Measurements from ENCODE around the gene FITM1. TPM values are rescaled to one million over a fixed set of nuclear protein-coding genes. Genes with fewer than 3 reads are reported as not detected.

FITM1 gene
- total RNA-seq, 4 donors from 2014 or later = 0.78 to 1.3 TPM; not detected in 2

- 97 to 98% methylated on average over 10 of the region's 10 CpGs for WGBS, 2 donors
These were observed 24.6 kb downstream of the FITM1 start for GRCh38 chr14:24155100-24155499.

GRCh38 chr14:24156840-24157239 is 26.4 kb downstream of the FITM1 start:
- TF ChIP-seq CTCF (IDR thresholded peaks at IDR 0.05) = no peak
- no peak for TF ChIP-seq POLR2A (IDR thresholded peaks at IDR 0.05)
- no peak for TF ChIP-seq EP300 (IDR thresholded peaks at IDR 0.05)
- H3K4me1 ChIP-seq = peaks cover 0 to 13% (median 3%) of the 10 kb centered on the region in 4 donors
- H3K27me3 ChIP-seq = no peaks in the 10 kb centered on the region
- WGBS, 2 donors = 88 to 90% methylated on average over 1 of the region's 1 CpG
- no peaks in the 10 kb centered on the region for H3K9me3 ChIP-seq
- no peak overlapping the region for H3K4me3 ChIP-seq
- H3K36me3 ChIP-seq = peaks cover 8 to 86% (median 45%) of the 10 kb centered on the region in 3 donors
- DNase-seq (ENCODE audit: low spot score in 2 of 2) = no peak
- no peak overlapping the region for H3K27ac ChIP-seq

More at GRCh38 chr14:24155100-24155499, 24.6 kb downstream of the FITM1 start:
- Histone ChIP-seq H3K27ac (no peak overlapping the region), H3K36me3 (peaks cover 10 to 98% (median 57%) of the 10 kb centered on the region in 3 donors), H3K4me3 (no peak overlapping the region), H3K4me1 (peaks cover 0 to under 1% (median 0%) of the 10 kb centered on the region in 4 donors), H3K9me3 (no peaks in the 10 kb centered on the region), H3K27me3 (no peaks in the 10 kb centered on the region)
- no peak for DNase-seq (ENCODE audit: low spot score in 2 of 2)
- no peak for TF ChIP-seq EP300 (IDR thresholded peaks at IDR 0.05)
- no peak for TF ChIP-seq CTCF (IDR thresholded peaks at IDR 0.05)
- TF ChIP-seq POLR2A (IDR thresholded peaks at IDR 0.05) = no peak

- peaks cover 8 to 81% (median 40%) of the 10 kb centered on the region in 3 donors for H3K36me3 ChIP-seq
- WGBS, 2 donors = 90 to 93% methylated on average over 12 of the region's 12 CpGs
These were observed 26.9 kb downstream of the FITM1 start for GRCh38 chr14:24157331-24157730.

GRCh38 chr14:24159777-24160498 is 29.5 kb downstream of the FITM1 start:
- peaks cover 0 to 42% (median 19%) of the 10 kb centered on the region in 4 donors for H3K4me1 ChIP-seq
- no peaks in the 10 kb centered on the region for H3K27me3 ChIP-seq
- H3K27ac ChIP-seq = peak overlapping the region; percentile 94 to 99 (median 97)
- no peak for DNase-seq (ENCODE audit: low spot score in 2 of 2)
- WGBS, 2 donors = 81 to 85% methylated on average over 11 of the region's 11 CpGs
- peaks cover 12 to 80% (median 54%) of the 10 kb centered on the region in 3 donors for H3K36me3 ChIP-seq
- TF ChIP-seq POLR2A (IDR thresholded peaks at IDR 0.05) = no peak
- no peak for TF ChIP-seq EP300 (IDR thresholded peaks at IDR 0.05)
- no peak for TF ChIP-seq CTCF (IDR thresholded peaks at IDR 0.05)
- H3K9me3 ChIP-seq = no peaks in the 10 kb centered on the region
- no peak overlapping the region for H3K4me3 ChIP-seq

More at GRCh38 chr14:24157331-24157730, 26.9 kb downstream of the FITM1 start:
- TF ChIP-seq POLR2A (IDR thresholded peaks at IDR 0.05) = no peak
- TF ChIP-seq CTCF (IDR thresholded peaks at IDR 0.05) = no peak
- no peak for TF ChIP-seq EP300 (IDR thresholded peaks at IDR 0.05)
- Histone ChIP-seq H3K27me3 (no peaks in the 10 kb centered on the region), H3K9me3 (no peaks in the 10 kb centered on the region), H3K27ac (no peak overlapping the region), H3K4me1 (peaks cover 0 to 17% (median 6%) of the 10 kb centered on the region in 4 donors), H3K4me3 (no peak overlapping the region)
- DNase-seq (ENCODE audit: low spot score in 2 of 2) = no peak

- Histone ChIP-seq H3K4me3 (no peak overlapping the region), H3K27ac (peak overlapping the region; percentile 94 to 99 (median 97)), H3K36me3 (peaks cover 10 to 80% (median 54%) of the 10 kb centered on the region in 3 donors), H3K4me1 (peaks cover 0 to 46% (median 19%) of the 10 kb centered on the region in 4 donors), H3K27me3 (no peaks in the 10 kb centered on the region), H3K9me3 (no peaks in the 10 kb centered on the region)
- no peak for TF ChIP-seq POLR2A (IDR thresholded peaks at IDR 0.05)
- TF ChIP-seq EP300 (IDR thresholded peaks at IDR 0.05) = no peak
- TF ChIP-seq CTCF (IDR thresholded peaks at IDR 0.05) = no peak
- 74 to 84% methylated on average over 4 of the region's 4 CpGs for WGBS, 2 donors
- DNase-seq (ENCODE audit: low spot score in 2 of 2) = no peak
These were observed 30.0 kb downstream of the FITM1 start for GRCh38 chr14:24160499-24160849.
